Astrocyte of the cerebellum (primary cell): ENCODE measurements around the gene SPG11.

Source experiments
- DNase-seq: peaks from one replicate; pipeline ENCODE4 v3.0.0-alpha.2; 2011; ENCODE audit warnings: low read depth
- H3K4me3 ChIP-seq: 2 replicates; pipeline ENCODE4 v1.5.1; 2011; ENCODE audit warnings: mild to moderate bottlenecking, low read depth, low read length, moderate library complexity
- CTCF ChIP-seq: IDR thresholded peaks from 2 replicates; pipeline ENCODE4 v1.5.1; 2012; ENCODE audit warnings: low read length, low read depth, moderate library complexity, mild to moderate bottlenecking; ENCODE audit errors: missing control alignments
- in situ Hi-C: cut with HindIII; loops from 2 replicates; pipeline ENCODE4 v1.10.0; 2017; ENCODE audit warnings: low sequenced_read_pairs

Gene SPG11

GRCh38 chr15:44623178-44623577 is 40.3 kb downstream of the SPG11 start:
- in situ Hi-C loops, result no loop called here

GRCh38 chr15:44620081-44620480 is 43.4 kb downstream of the SPG11 start:
- no peak for TF ChIP-seq CTCF
- in situ Hi-C loops, result no loop called here
- no peak for DNase-seq

More at GRCh38 chr15:44623178-44623577, 40.3 kb downstream of the SPG11 start:
- no peak for TF ChIP-seq CTCF
- DNase-seq, result no peak
- no peak overlapping the region for H3K4me3 ChIP-seq

GRCh38 chr15:44616974-44617373 is 46.5 kb downstream of the SPG11 start:
- H3K4me3 ChIP-seq, result no peak overlapping the region
- DNase-seq, result no peak
- no peak for TF ChIP-seq CTCF
- in situ Hi-C loops, result no loop called here

More at GRCh38 chr15:44620081-44620480, 43.4 kb downstream of the SPG11 start:
- H3K4me3 ChIP-seq, result no peak overlapping the region

- no peak for DNase-seq
- TF ChIP-seq CTCF, result no peak
- H3K4me3 ChIP-seq, result no peak overlapping the region
- in situ Hi-C loops, result no loop called here
Observed at GRCh38 chr15:44606740-44607139, 56.7 kb downstream of the SPG11 start.

- no peak for DNase-seq
- H3K4me3 ChIP-seq, result no peak overlapping the region
- in situ Hi-C loops, result no loop called here
- TF ChIP-seq CTCF, result no peak
Observed at GRCh38 chr15:44603126-44603525, 60.3 kb downstream of the SPG11 start.

GRCh38 chr15:44598892-44599291 is 64.6 kb downstream of the SPG11 start:
- peak; percentile 9 for DNase-seq
- H3K4me3 ChIP-seq, result no peak overlapping the region
- TF ChIP-seq CTCF, result no peak
- in situ Hi-C loops, result no loop called here

- no peak overlapping the region for H3K4me3 ChIP-seq
- no peak for TF ChIP-seq CTCF
- no peak for DNase-seq
- in situ Hi-C loops, result no loop called here
Observed at GRCh38 chr15:44598066-44598465, 65.4 kb downstream of the SPG11 start.
